GM19452 (cell line): Measurements from ENCODE around the gene EIF5A.

Source experiments
- ATAC-seq: cut with Tn5 transposase; IDR thresholded peaks from one replicate; pipeline ENCODE4 v1.9.1; 2021; ENCODE audit not compliant: unreplicated experiment

The EIF5A gene

GRCh38 chr17:7354262-7354843 is 46.9 kb downstream of the EIF5A start:
- no peak for ATAC-seq

- ATAC-seq, result no peak
These were observed 47.6 kb downstream of the EIF5A start, which contains the start of gene TMEM95 for GRCh38 chr17:7355053-7355452. TMEM95 (plus strand) TSS chr17:7355156; CDS start chr17:7355205, 49 bp downstream.

- ATAC-seq, result no peak
These were observed 48.1 kb downstream of the EIF5A start for GRCh38 chr17:7355573-7355972.

GRCh38 chr17:7356072-7356549 is 48.7 kb downstream of the EIF5A start:
- ATAC-seq, result no peak

- no peak for ATAC-seq
These were observed 49.3 kb downstream of the EIF5A start for GRCh38 chr17:7356756-7357155.

- ATAC-seq, result no peak
These were observed 50.0 kb downstream of the EIF5A start for GRCh38 chr17:7357381-7357780.

GRCh38 chr17:7361906-7362305 is 54.5 kb downstream of the EIF5A start:
- no peak for ATAC-seq
